GM19324 (cell line): Measurements from ENCODE around the gene AMOTL1.

ENCODE experiments used
- ATAC-seq: cut with Tn5 transposase; IDR thresholded peaks from one replicate; pipeline ENCODE4 v1.9.1; 2021; ENCODE audit warnings: mild to moderate bottlenecking, moderate library complexity; ENCODE audit not compliant: unreplicated experiment, low FRiP score

AMOTL1 gene

GRCh38 chr11:94868468-94868867 is 100.3 kb downstream of the AMOTL1 start:
- no peak for ATAC-seq

GRCh38 chr11:94869186-94869585 is 101.0 kb downstream of the AMOTL1 start:
- ATAC-seq: no peak

GRCh38 chr11:94870422-94870821 is 102.3 kb downstream of the AMOTL1 start:
- ATAC-seq: no peak

GRCh38 chr11:94871491-94872185 is 103.5 kb downstream of the AMOTL1 start:
- no peak for ATAC-seq

GRCh38 chr11:94873916-94874540 is 105.9 kb downstream of the AMOTL1 start:
- no peak for ATAC-seq

- ATAC-seq: no peak
Measured at GRCh38 chr11:94876222-94876621, 108.1 kb downstream of the AMOTL1 start.

- peak; percentile 45 for ATAC-seq
Measured at GRCh38 chr11:94876645-94877442, 108.7 kb downstream of the AMOTL1 start.

- ATAC-seq: no peak
Measured at GRCh38 chr11:94877443-94878200, 109.5 kb downstream of the AMOTL1 start.

- ATAC-seq: no peak
Measured at GRCh38 chr11:94879006-94879405, 110.8 kb downstream of the AMOTL1 start.

GRCh38 chr11:94880216-94880615 is 112.1 kb downstream of the AMOTL1 start:
- ATAC-seq: no peak

GRCh38 chr11:94882931-94883330 is 114.8 kb downstream of the AMOTL1 start:
- no peak for ATAC-seq

- ATAC-seq: no peak
Measured at GRCh38 chr11:94883878-94884277, 115.7 kb downstream of the AMOTL1 start.

- no peak for ATAC-seq
Measured at GRCh38 chr11:94884376-94884775, 116.2 kb downstream of the AMOTL1 start.

GRCh38 chr11:94885133-94885532 is 117.0 kb downstream of the AMOTL1 start:
- ATAC-seq: peak; percentile 47

GRCh38 chr11:94885581-94885980 is 117.4 kb downstream of the AMOTL1 start:
- no peak for ATAC-seq

GRCh38 chr11:94888204-94888603 is 120.0 kb downstream of the AMOTL1 start:
- no peak for ATAC-seq

- no peak for ATAC-seq
Measured at GRCh38 chr11:94895451-94895850, 127.3 kb downstream of the AMOTL1 start.

GRCh38 chr11:94895971-94896370 is 127.8 kb downstream of the AMOTL1 start:
- no peak for ATAC-seq

GRCh38 chr11:94897330-94897768 is 129.2 kb downstream of the AMOTL1 start:
- ATAC-seq: no peak

GRCh38 chr11:94907226-94907625 is 139.1 kb downstream of the AMOTL1 start:
- ATAC-seq: no peak

GRCh38 chr11:94909371-94909820 is 141.2 kb downstream of the AMOTL1 start:
- no peak for ATAC-seq
